BJ (cell line): ENCODE measurements around the gene KLLN. TPM values are rescaled to one million over a fixed set of nuclear protein-coding genes. Genes with fewer than 3 reads are reported as not detected.
A peak's percentile ranks its signal among the peaks of the same experiment; 100 is the strongest.

Experiments
- CTCF ChIA-PET: fragments of 350-600 bp; formaldehyde crosslinking; extraction: SDS; loops from one replicate; lab custom pipeline; 2021; ENCODE audit warnings: antibody characterized with exemption, inconsistent platforms; lab: Yijun Ruan, JAX
- POLR2A ChIA-PET: fragments of 300-600 bp; sonication (Branson Sonifier 250); formaldehyde crosslinking; extraction: SDS; loops from one replicate; lab custom pipeline; 2021; ENCODE audit warnings: antibody characterized with exemption; lab: Charles Lee
- DNase-seq: peaks from one replicate; pipeline ENCODE4 v3.0.0-alpha.2; 2011; ENCODE audit warnings: low read depth
- H3K27me3 ChIP-seq: 2 replicates; pipeline ENCODE4 v1.6.0; 2011; ENCODE audit warnings: low read length; ENCODE audit not compliant: control insufficient read depth, insufficient read depth
- H3K36me3 ChIP-seq: 2 replicates; pipeline ENCODE4 v1.5.1; 2011; ENCODE audit warnings: low read length; ENCODE audit not compliant: control insufficient read depth, insufficient read depth
- H3K4me3 ChIP-seq: 2 replicates; pipeline ENCODE4 v1.5.1; 2011; ENCODE audit warnings: low read depth, mild to moderate bottlenecking, control low read depth, low read length
- CTCF ChIP-seq: IDR thresholded peaks from 2 replicates; pipeline ENCODE4 v1.5.1; 2011; ENCODE audit warnings: low read depth, mild to moderate bottlenecking, control low read depth, inconsistent platforms, low read length, moderate library complexity; ENCODE audit not compliant: insufficient read depth
- polyA plus RNA-seq: library from polyadenylated mRNA; depleted of rRNA; stranded (reverse); fragments of >200 nt; gene quantifications from 2 replicates; pipeline ENCODE4 v1.2.3, GENCODE V29; 2011

The KLLN gene
- polyA plus RNA-seq, 1 experiment: 0.42 TPM

- CTCF ChIA-PET: interaction anchor here (0.8 to 1.0 kb wide), 2 partner anchors 544 to 708 kb away, joined by 3 to 4 read pairs; no protein-coding TSS in a partner anchor
- no peak for DNase-seq
Measured at GRCh38 chr10:87844837-87845623, 18.3 kb downstream of the KLLN start.

GRCh38 chr10:87843714-87844113 is 19.6 kb downstream of the KLLN start:
- no peak for DNase-seq
- no peaks in the 10 kb centered on the region for H3K27me3 ChIP-seq
- POLR2A ChIA-PET: no interaction called here
- H3K36me3 ChIP-seq: no peaks in the 10 kb centered on the region
- no peak overlapping the region for H3K4me3 ChIP-seq
- CTCF ChIA-PET: no interaction called here
- no peak for TF ChIP-seq CTCF

More at GRCh38 chr10:87844837-87845623, 18.3 kb downstream of the KLLN start:
- no peaks in the 10 kb centered on the region for H3K27me3 ChIP-seq
- POLR2A ChIA-PET: no interaction called here
- H3K36me3 ChIP-seq: no peaks in the 10 kb centered on the region
- no peak for TF ChIP-seq CTCF
- H3K4me3 ChIP-seq: no peak overlapping the region

GRCh38 chr10:87842776-87843497 is 20.4 kb downstream of the KLLN start:
- H3K4me3 ChIP-seq: no peak overlapping the region
- TF ChIP-seq CTCF: peak; percentile 5; the same call in 1 of the 2 replicates
- no peaks in the 10 kb centered on the region for H3K36me3 ChIP-seq
- ChIA-PET CTCF (interaction anchor here (0.9 kb wide), 1 partner anchor 14 kb away, joined by 3 read pairs; no protein-coding TSS in a partner anchor), POLR2A (no interaction called here)
- no peak for DNase-seq
- H3K27me3 ChIP-seq: no peaks in the 10 kb centered on the region

- Histone ChIP-seq H3K27me3 (no peaks in the 10 kb centered on the region), H3K36me3 (no peaks in the 10 kb centered on the region), H3K4me3 (no peak overlapping the region)
- no peak for DNase-seq
- POLR2A ChIA-PET: no interaction called here
- CTCF ChIA-PET: interaction anchor here (0.9 kb wide), 1 partner anchor 14 kb away, joined by 3 read pairs; no protein-coding TSS in a partner anchor
- TF ChIP-seq CTCF: no peak
Measured at GRCh38 chr10:87842220-87842641, 21.1 kb downstream of the KLLN start.

- ChIA-PET POLR2A (no interaction called here), CTCF (no interaction called here)
- no peak for TF ChIP-seq CTCF
- no peaks in the 10 kb centered on the region for H3K27me3 ChIP-seq
- H3K4me3 ChIP-seq: no peak overlapping the region
- no peaks in the 10 kb centered on the region for H3K36me3 ChIP-seq
- DNase-seq: no peak
Measured at GRCh38 chr10:87841186-87841585, 22.1 kb downstream of the KLLN start.
